ENCODE results near the gene CRISPLD2.

The CRISPLD2 gene

GRCh38 chr16:84955427-84955826 lies 135.6 kb downstream of the CRISPLD2 start:
- TF ChIP-seq CTCF (IDR thresholded peaks at IDR 0.05; ENCODE audit: insufficient read depth, low read length) (no peak), POLR2AphosphoS5 (IDR thresholded peaks at IDR 0.05; ENCODE audit: low read depth) (no peak), GABPA (IDR thresholded peaks at IDR 0.05; ENCODE audit: low read depth) (no peak), SPI1 (IDR thresholded peaks at IDR 0.05; ENCODE audit: borderline replicate concordance, low read depth) (no peak)

DNA sequence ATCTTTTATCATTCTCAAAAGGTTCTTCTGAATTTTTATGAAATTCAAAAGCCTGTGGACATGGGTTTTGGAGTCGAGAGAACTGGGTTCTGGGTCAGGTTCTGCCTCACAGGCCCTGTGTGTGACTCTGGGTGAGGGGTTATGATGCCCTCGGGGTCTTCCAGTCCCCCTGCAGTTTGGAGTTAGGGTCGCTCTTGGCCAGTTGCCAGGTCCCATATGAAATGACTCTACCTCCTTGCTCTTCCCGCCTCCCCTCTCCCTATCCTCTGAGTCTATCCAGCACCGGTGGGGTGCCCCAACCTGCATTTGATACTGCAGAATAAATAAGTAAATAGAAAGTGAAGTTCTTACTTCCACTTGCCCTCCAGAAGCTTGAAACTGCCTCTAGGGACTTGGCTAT lies 137.4 kb downstream of the CRISPLD2 start:
- DNase-seq (ENCODE audit: low read depth in 1 of 2, low spot score in 1 of 2) = no peak
- TF ChIP-seq CTCF (IDR thresholded peaks at IDR 0.05; ENCODE audit: insufficient read depth, low read length) = no peak
- TF ChIP-seq REST (IDR thresholded peaks at IDR 0.05; ENCODE audit: insufficient replicate concordance, low read depth) = no peak
- TF ChIP-seq POLR2AphosphoS5 (IDR thresholded peaks at IDR 0.05; ENCODE audit: low read depth) = no peak
- no peak for TF ChIP-seq SPI1 (IDR thresholded peaks at IDR 0.05; ENCODE audit: borderline replicate concordance, low read depth)
- TF ChIP-seq GABPA (IDR thresholded peaks at IDR 0.05; ENCODE audit: low read depth) = no peak
- no peak overlapping the region for H3K4me3 ChIP-seq (replicated peaks; ENCODE audit: insufficient read depth, low read length)

More at GRCh38 chr16:84955427-84955826, 135.6 kb downstream of the CRISPLD2 start:
- Histone ChIP-seq H3K27me3 (ENCODE audit: insufficient read depth, poor library complexity, severe bottlenecking) (peaks cover 5% of the 10 kb centered on the region), H3K4me3 (replicated peaks; ENCODE audit: insufficient read depth, low read length) (no peak overlapping the region), H3K27ac (replicated peaks) (no peak overlapping the region)
- no peak for DNase-seq (ENCODE audit: low read depth in 1 of 2, low spot score in 1 of 2)

DNA sequence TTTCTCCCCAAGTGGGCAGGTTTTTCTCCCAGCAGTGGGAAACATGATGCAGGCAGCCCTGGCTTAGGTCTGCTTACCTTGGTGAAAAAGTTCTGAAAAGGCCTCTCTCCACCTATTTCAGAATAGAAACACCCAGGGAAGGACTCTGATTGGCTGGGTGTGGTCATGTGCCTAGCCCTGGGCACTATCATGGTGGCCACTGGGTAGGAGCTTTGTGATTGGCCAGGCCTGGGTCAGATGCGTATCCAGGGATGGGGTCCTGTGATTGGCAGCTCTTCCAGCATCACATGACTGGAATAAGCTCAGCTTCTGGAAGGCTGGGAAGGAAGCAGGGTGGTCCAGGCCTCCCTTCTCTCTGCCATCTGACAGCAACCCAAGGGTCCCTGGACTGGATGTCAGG lies 138.0 kb downstream of the CRISPLD2 start:
- Histone ChIP-seq H3K4me3 (replicated peaks; ENCODE audit: insufficient read depth, low read length) (no peak overlapping the region), H3K27me3 (ENCODE audit: insufficient read depth, poor library complexity, severe bottlenecking) (peaks cover 8% of the 10 kb centered on the region), H3K27ac (replicated peaks) (no peak overlapping the region)
- no peak for DNase-seq (ENCODE audit: low read depth in 1 of 2, low spot score in 1 of 2)
- TF ChIP-seq POLR2AphosphoS5 (IDR thresholded peaks at IDR 0.05; ENCODE audit: low read depth) (no peak), CTCF (IDR thresholded peaks at IDR 0.05; ENCODE audit: insufficient read depth, low read length) (no peak), SPI1 (IDR thresholded peaks at IDR 0.05; ENCODE audit: borderline replicate concordance, low read depth) (no peak), GABPA (IDR thresholded peaks at IDR 0.05; ENCODE audit: low read depth) (no peak), REST (IDR thresholded peaks at IDR 0.05; ENCODE audit: insufficient replicate concordance, low read depth) (no peak)

More for the DNA sequence above, 137.4 kb downstream of the CRISPLD2 start:
- Histone ChIP-seq H3K27ac (replicated peaks) (no peak overlapping the region), H3K27me3 (ENCODE audit: insufficient read depth, poor library complexity, severe bottlenecking) (peaks cover 8% of the 10 kb centered on the region)

Data from HL-60 (cell line).